PFSK-1 (cell line): ENCODE data around the gene HSDL1.

ENCODE experiments used
- POLR2AphosphoS5 ChIP-seq: IDR thresholded peaks from 2 replicates; pipeline ENCODE4 v1.6.1; 2012; ENCODE audit warnings: low read depth, mild to moderate bottlenecking, control low read depth, low read length, moderate library complexity
- REST ChIP-seq, 2 experiments: IDR thresholded peaks; 2 replicates each; pipeline versions ENCODE4 v1.6.1 to v1.8.0; 2011 to 2012; ENCODE audit warnings: low read depth in 2 of 2, low read length in 2 of 2, control low read depth in 1 of 2, inconsistent platforms in 1 of 2, mild to moderate bottlenecking in 1 of 2, moderate library complexity in 1 of 2; ENCODE audit not compliant: insufficient read depth in 1 of 2
- SIN3A ChIP-seq: IDR thresholded peaks from 2 replicates; pipeline ENCODE4 v1.6.1; 2012; ENCODE audit warnings: mild to moderate bottlenecking, low read length, moderate library complexity, borderline replicate concordance; ENCODE audit not compliant: insufficient read depth
- TAF1 ChIP-seq: IDR thresholded peaks from 2 replicates; pipeline ENCODE4 v1.6.1; 2012; ENCODE audit warnings: low read length, control low read depth, borderline replicate concordance; ENCODE audit not compliant: insufficient read depth

GRCh38 chr16:84080378-84080777 is 64.6 kb downstream of the HSDL1 start:
- no peak for TF ChIP-seq TAF1
- no peak for TF ChIP-seq POLR2AphosphoS5
- no peak for TF ChIP-seq SIN3A
- no peak for TF ChIP-seq REST (IDR thresholded peaks at IDR 0.05; ENCODE audit: insufficient read depth in 1 of 2, low read depth in 2 of 2, low read length in 2 of 2)
